GM23338 (cell line): ENCODE data around the gene CACNA2D1. TPM values are rescaled to one million over a fixed set of nuclear protein-coding genes. Genes with fewer than 3 reads are reported as not detected.

Experiments
- ATAC-seq: fragments of 200-7000 bp; cut with Tn5 transposase; 3 replicates; pipeline ENCODE4 v1.9.1; 2020
- DNase-seq: peaks from one replicate; pipeline ENCODE4 v3.0.0-alpha.2; 2015; ENCODE audit warnings: low spot score
- H2AFZ ChIP-seq: fragments of 200-600 bp; sonication (generic); 2 replicates; pipeline ENCODE4 v1.8.0; 2016; ENCODE audit warnings: antibody characterized with exemption, mild to moderate bottlenecking, moderate library complexity
- H3F3A ChIP-seq: fragments of 200-600 bp; sonication (generic); replicated peaks from 2 replicates; pipeline ENCODE4 v1.8.0; 2017; ENCODE audit warnings: antibody characterized with exemption, mixed run types, low read depth
- H3K27ac ChIP-seq: fragments of 200-600 bp; sonication (generic); 2 replicates; pipeline ENCODE4 v1.6.1; 2016; ENCODE audit warnings: low read depth
- H3K27me3 ChIP-seq: fragments of 200-600 bp; sonication (generic); 2 replicates; pipeline ENCODE4 v1.8.0; 2016; ENCODE audit warnings: mild to moderate bottlenecking, mixed run types, moderate library complexity; ENCODE audit not compliant: insufficient read depth
- H3K36me3 ChIP-seq: fragments of 200-600 bp; sonication (generic); 2 replicates; pipeline ENCODE4 v1.8.0; 2016; ENCODE audit warnings: mild to moderate bottlenecking; ENCODE audit not compliant: insufficient read depth
- H3K4me1 ChIP-seq: fragments of 200-600 bp; sonication (generic); 2 replicates; pipeline ENCODE4 v1.8.0; 2016; ENCODE audit warnings: mild to moderate bottlenecking, moderate library complexity; ENCODE audit not compliant: insufficient read depth
- H3K4me2 ChIP-seq: fragments of 200-600 bp; sonication (generic); 2 replicates; pipeline ENCODE4 v1.7.1; 2017; ENCODE audit warnings: mixed run types
- H3K4me3 ChIP-seq: fragments of 200-600 bp; sonication (generic); 2 replicates; pipeline ENCODE4 v1.6.1; 2016; ENCODE audit warnings: mixed run types
- H3K79me2 ChIP-seq: fragments of 200-600 bp; sonication (generic); replicated peaks from 2 replicates; pipeline ENCODE4 v1.8.0; 2017; ENCODE audit warnings: mild to moderate bottlenecking; ENCODE audit not compliant: insufficient read depth
- H3K9me2 ChIP-seq: fragments of 200-600 bp; sonication (generic); 2 replicates; pipeline ENCODE4 v1.8.0; 2017; ENCODE audit not compliant: insufficient read depth
- H4K20me1 ChIP-seq: fragments of 200-600 bp; sonication (generic); replicated peaks from 2 replicates; pipeline ENCODE4 v1.8.0; 2017; ENCODE audit warnings: mild to moderate bottlenecking; ENCODE audit not compliant: insufficient read depth
- H3K27ac Mint-ChIP-seq: 2 replicates; pipeline ENCODE4 v1.8.0; 2020; ENCODE audit warnings: inconsistent platforms, mild to moderate bottlenecking, moderate library complexity, mixed read lengths
- H3K27me3 Mint-ChIP-seq: 3 replicates; pipeline ENCODE4 v1.8.0; 2022; ENCODE audit warnings: low read depth, mild to moderate bottlenecking, moderate library complexity, mixed read lengths, inconsistent platforms; ENCODE audit not compliant: insufficient read depth, poor library complexity
- H3K36me3 Mint-ChIP-seq: 3 replicates; pipeline ENCODE4 v1.8.0; 2021; ENCODE audit warnings: low read depth, mild to moderate bottlenecking, inconsistent platforms, moderate library complexity, mixed read lengths
- H3K4me1 Mint-ChIP-seq: 3 replicates; pipeline ENCODE4 v1.8.0; 2020; ENCODE audit warnings: mild to moderate bottlenecking, inconsistent platforms, mixed read lengths
- H3K4me3 Mint-ChIP-seq: 3 replicates; pipeline ENCODE4 v1.8.0; 2021; ENCODE audit warnings: moderate library complexity, mild to moderate bottlenecking, inconsistent platforms, mixed read lengths
- H3K9me3 Mint-ChIP-seq: 3 replicates; pipeline ENCODE4 v1.8.0; 2020; ENCODE audit warnings: moderate library complexity, mild to moderate bottlenecking, inconsistent platforms, mixed read lengths
- CREB1 ChIP-seq: fragments of 250-450 bp; sonication (Bioruptor Pico); IDR thresholded peaks from 2 replicates; pipeline ENCODE4 v1.5.0; 2020; ENCODE audit warnings: low read depth, mild to moderate bottlenecking, moderate library complexity
- EZH2 ChIP-seq: fragments of 200-600 bp; sonication (generic); IDR thresholded peaks from one replicate; pipeline ENCODE4 v1.8.0; 2017; ENCODE audit warnings: antibody characterized with exemption, mild to moderate bottlenecking, low read depth; ENCODE audit not compliant: unreplicated experiment
- EZH2phosphoT487 ChIP-seq: fragments of 200-600 bp; sonication (generic); IDR thresholded peaks from one replicate; pipeline ENCODE4 v1.8.1; 2018; ENCODE audit warnings: antibody characterized with exemption; ENCODE audit not compliant: unreplicated experiment
- JUNB ChIP-seq: IDR thresholded peaks from one replicate; pipeline ENCODE4 v1.6.1; 2016; ENCODE audit warnings: antibody characterized with exemption; ENCODE audit not compliant: unreplicated experiment
- NANOG ChIP-seq: IDR thresholded peaks from 2 replicates; pipeline ENCODE4 v1.6.1; 2016; ENCODE audit warnings: antibody characterized with exemption, borderline replicate concordance
- POLR2AphosphoS5 ChIP-seq: IDR thresholded peaks from 2 replicates; pipeline ENCODE4 v1.6.1; 2016; ENCODE audit warnings: antibody characterized with exemption, low read depth
- STAT1 ChIP-seq: IDR thresholded peaks from one replicate; pipeline ENCODE4 v1.6.1; 2016; ENCODE audit warnings: antibody characterized with exemption; ENCODE audit not compliant: unreplicated experiment
- ZNF331 ChIP-seq: fragments of 250-450 bp; sonication (Bioruptor Pico); IDR thresholded peaks from 2 replicates; pipeline ENCODE4 v1.5.0; 2020; ENCODE audit warnings: low read depth, mild to moderate bottlenecking, moderate library complexity
- polyA plus RNA-seq: library from polyadenylated mRNA; unstranded; fragments of >200 nt; fragmentation: Nextera tagmentation; extraction: Ambion mirVana; gene quantifications from 2 replicates; pipeline ENCODE4 v1.2.1, GENCODE V29; 2016
- total RNA-seq: library from RNA; depleted of rRNA; stranded (reverse); fragments of >200 nt; shearing (Covaris generic); gene quantifications from 2 replicates; pipeline ENCODE4 v1.2.3, GENCODE V29; 2014
- TF ChIP-seq, protein P1 (sequence below): IDR thresholded peaks from one replicate; pipeline ENCODE4 v1.6.1; 2018; ENCODE audit warnings: antibody characterized with exemption; ENCODE audit not compliant: unreplicated experiment
- TF ChIP-seq, protein P2 (sequence below): IDR thresholded peaks from 2 replicates; pipeline ENCODE4 v1.6.1; 2016; ENCODE audit warnings: antibody characterized with exemption
- TF ChIP-seq, protein P3 (sequence below): fragments of 250-450 bp; sonication (Bioruptor Pico); IDR thresholded peaks from 2 replicates; pipeline ENCODE4 v1.5.0; 2020; ENCODE audit warnings: mild to moderate bottlenecking, moderate library complexity

CACNA2D1 gene
- total and polyA plus RNA-seq, 2 experiments from 2014 or later = 7.0 to 20.4 TPM

DNA sequence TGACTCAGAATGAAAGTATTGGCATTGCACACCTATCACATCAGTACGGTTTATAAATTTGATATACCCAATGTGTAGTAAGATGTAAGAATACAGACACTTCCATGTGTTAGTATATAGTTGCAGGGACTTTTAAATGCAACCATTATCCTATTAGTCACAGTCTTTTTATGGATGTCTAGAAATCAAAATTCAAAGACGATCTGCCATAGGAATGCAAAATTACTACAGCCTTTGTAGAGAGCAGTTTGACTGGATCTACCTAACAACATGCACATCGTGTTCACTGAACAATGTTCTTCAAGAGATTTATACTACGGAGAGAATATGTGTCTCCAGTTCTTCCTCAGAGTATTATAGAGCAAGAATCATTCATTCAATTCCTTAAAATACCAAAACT is 356.5 kb downstream of the CACNA2D1 start:
- no peaks in the 10 kb centered on the region for H3K36me3 ChIP-seq
- H3K4me1 Mint-ChIP-seq = no peaks in the 10 kb centered on the region; the same call in 2 of the 3 replicates
- H3K9me3 Mint-ChIP-seq = no peaks in the 10 kb centered on the region; the same call in 2 of the 3 replicates
- H3K27me3 ChIP-seq = no peaks in the 10 kb centered on the region
- H3K27me3 Mint-ChIP-seq = no peaks in the 10 kb centered on the region
- H4K20me1 ChIP-seq = no peaks in the 10 kb centered on the region
- no peaks in the 10 kb centered on the region for H3F3A ChIP-seq
- no peak overlapping the region for H3K4me2 ChIP-seq
- H2AFZ ChIP-seq = no peak overlapping the region
- no peaks in the 10 kb centered on the region for H3K9me2 ChIP-seq
- TF ChIP-seq JUNB = no peak
- TF ChIP-seq, protein P1, sequence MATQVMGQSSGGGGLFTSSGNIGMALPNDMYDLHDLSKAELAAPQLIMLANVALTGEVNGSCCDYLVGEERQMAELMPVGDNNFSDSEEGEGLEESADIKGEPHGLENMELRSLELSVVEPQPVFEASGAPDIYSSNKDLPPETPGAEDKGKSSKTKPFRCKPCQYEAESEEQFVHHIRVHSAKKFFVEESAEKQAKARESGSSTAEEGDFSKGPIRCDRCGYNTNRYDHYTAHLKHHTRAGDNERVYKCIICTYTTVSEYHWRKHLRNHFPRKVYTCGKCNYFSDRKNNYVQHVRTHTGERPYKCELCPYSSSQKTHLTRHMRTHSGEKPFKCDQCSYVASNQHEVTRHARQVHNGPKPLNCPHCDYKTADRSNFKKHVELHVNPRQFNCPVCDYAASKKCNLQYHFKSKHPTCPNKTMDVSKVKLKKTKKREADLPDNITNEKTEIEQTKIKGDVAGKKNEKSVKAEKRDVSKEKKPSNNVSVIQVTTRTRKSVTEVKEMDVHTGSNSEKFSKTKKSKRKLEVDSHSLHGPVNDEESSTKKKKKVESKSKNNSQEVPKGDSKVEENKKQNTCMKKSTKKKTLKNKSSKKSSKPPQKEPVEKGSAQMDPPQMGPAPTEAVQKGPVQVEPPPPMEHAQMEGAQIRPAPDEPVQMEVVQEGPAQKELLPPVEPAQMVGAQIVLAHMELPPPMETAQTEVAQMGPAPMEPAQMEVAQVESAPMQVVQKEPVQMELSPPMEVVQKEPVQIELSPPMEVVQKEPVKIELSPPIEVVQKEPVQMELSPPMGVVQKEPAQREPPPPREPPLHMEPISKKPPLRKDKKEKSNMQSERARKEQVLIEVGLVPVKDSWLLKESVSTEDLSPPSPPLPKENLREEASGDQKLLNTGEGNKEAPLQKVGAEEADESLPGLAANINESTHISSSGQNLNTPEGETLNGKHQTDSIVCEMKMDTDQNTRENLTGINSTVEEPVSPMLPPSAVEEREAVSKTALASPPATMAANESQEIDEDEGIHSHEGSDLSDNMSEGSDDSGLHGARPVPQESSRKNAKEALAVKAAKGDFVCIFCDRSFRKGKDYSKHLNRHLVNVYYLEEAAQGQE = no peak
- no peak for TF ChIP-seq STAT1
- TF ChIP-seq NANOG = no peak
- no peak for TF ChIP-seq ZNF331 (CRISPR knock-in tag)
- TF ChIP-seq CREB1 (CRISPR knock-in tag) = no peak
- no peak overlapping the region for H3K27ac ChIP-seq
- H3K79me2 ChIP-seq = no peaks in the 10 kb centered on the region
- no peak for DNase-seq
- no peak overlapping the region for H3K4me3 ChIP-seq
- no peak overlapping the region for H3K27ac Mint-ChIP-seq
- ATAC-seq = no peak
- H3K4me1 ChIP-seq = no peaks in the 10 kb centered on the region
- peaks cover 9% of the 10 kb centered on the region; the same call in 2 of the 3 replicates for H3K36me3 Mint-ChIP-seq
- no peak overlapping the region for H3K4me3 Mint-ChIP-seq

DNA sequence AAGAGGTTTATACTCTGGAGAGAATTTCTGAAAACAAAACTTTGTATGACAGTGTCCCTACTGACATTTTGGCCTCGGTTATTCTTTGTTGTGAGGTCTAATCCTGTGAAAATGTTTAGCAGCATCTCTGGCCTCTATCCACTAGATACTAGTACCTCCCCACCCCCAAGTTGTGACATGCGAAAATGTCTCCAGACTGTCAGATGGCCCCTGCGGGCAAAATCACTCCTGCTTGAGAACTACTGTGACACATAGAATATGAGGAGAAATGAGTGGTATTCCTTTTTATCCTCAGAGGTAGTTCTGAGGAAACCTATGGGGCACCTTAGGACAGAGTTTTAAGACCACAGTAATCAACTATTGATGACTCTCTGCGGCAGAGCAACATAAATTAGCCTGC is 358.5 kb downstream of the CACNA2D1 start:
- DNase-seq = no peak
- no peaks in the 10 kb centered on the region; the same call in 2 of the 3 replicates for H3K4me1 Mint-ChIP-seq
- Histone ChIP-seq H2AFZ (no peak overlapping the region), H3K36me3 (no peaks in the 10 kb centered on the region), H3K9me2 (no peaks in the 10 kb centered on the region), H4K20me1 (no peaks in the 10 kb centered on the region), H3K27ac (no peak overlapping the region), H3F3A (no peaks in the 10 kb centered on the region), H3K4me1 (no peaks in the 10 kb centered on the region), H3K79me2 (no peaks in the 10 kb centered on the region), H3K4me2 (no peak overlapping the region), H3K4me3 (no peak overlapping the region), H3K27me3 (no peaks in the 10 kb centered on the region)
- H3K4me3 Mint-ChIP-seq = no peak overlapping the region
- ATAC-seq = no peak
- no peaks in the 10 kb centered on the region for H3K27me3 Mint-ChIP-seq
- H3K36me3 Mint-ChIP-seq = peaks cover 13% of the 10 kb centered on the region; the same call in 2 of the 3 replicates
- H3K9me3 Mint-ChIP-seq = no peaks in the 10 kb centered on the region; the same call in 2 of the 3 replicates
- no peak overlapping the region; the same call in 1 of the 2 replicates for H3K27ac Mint-ChIP-seq
- TF ChIP-seq, protein P2, sequence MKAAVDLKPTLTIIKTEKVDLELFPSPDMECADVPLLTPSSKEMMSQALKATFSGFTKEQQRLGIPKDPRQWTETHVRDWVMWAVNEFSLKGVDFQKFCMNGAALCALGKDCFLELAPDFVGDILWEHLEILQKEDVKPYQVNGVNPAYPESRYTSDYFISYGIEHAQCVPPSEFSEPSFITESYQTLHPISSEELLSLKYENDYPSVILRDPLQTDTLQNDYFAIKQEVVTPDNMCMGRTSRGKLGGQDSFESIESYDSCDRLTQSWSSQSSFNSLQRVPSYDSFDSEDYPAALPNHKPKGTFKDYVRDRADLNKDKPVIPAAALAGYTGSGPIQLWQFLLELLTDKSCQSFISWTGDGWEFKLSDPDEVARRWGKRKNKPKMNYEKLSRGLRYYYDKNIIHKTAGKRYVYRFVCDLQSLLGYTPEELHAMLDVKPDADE = no peak
- TF ChIP-seq ZNF331 (CRISPR knock-in tag) (no peak), JUNB (no peak), EZH2 (no peak), EZH2phosphoT487 (no peak), POLR2AphosphoS5 (no peak), NANOG (no peak), STAT1 (no peak)
- TF ChIP-seq, protein P3, sequence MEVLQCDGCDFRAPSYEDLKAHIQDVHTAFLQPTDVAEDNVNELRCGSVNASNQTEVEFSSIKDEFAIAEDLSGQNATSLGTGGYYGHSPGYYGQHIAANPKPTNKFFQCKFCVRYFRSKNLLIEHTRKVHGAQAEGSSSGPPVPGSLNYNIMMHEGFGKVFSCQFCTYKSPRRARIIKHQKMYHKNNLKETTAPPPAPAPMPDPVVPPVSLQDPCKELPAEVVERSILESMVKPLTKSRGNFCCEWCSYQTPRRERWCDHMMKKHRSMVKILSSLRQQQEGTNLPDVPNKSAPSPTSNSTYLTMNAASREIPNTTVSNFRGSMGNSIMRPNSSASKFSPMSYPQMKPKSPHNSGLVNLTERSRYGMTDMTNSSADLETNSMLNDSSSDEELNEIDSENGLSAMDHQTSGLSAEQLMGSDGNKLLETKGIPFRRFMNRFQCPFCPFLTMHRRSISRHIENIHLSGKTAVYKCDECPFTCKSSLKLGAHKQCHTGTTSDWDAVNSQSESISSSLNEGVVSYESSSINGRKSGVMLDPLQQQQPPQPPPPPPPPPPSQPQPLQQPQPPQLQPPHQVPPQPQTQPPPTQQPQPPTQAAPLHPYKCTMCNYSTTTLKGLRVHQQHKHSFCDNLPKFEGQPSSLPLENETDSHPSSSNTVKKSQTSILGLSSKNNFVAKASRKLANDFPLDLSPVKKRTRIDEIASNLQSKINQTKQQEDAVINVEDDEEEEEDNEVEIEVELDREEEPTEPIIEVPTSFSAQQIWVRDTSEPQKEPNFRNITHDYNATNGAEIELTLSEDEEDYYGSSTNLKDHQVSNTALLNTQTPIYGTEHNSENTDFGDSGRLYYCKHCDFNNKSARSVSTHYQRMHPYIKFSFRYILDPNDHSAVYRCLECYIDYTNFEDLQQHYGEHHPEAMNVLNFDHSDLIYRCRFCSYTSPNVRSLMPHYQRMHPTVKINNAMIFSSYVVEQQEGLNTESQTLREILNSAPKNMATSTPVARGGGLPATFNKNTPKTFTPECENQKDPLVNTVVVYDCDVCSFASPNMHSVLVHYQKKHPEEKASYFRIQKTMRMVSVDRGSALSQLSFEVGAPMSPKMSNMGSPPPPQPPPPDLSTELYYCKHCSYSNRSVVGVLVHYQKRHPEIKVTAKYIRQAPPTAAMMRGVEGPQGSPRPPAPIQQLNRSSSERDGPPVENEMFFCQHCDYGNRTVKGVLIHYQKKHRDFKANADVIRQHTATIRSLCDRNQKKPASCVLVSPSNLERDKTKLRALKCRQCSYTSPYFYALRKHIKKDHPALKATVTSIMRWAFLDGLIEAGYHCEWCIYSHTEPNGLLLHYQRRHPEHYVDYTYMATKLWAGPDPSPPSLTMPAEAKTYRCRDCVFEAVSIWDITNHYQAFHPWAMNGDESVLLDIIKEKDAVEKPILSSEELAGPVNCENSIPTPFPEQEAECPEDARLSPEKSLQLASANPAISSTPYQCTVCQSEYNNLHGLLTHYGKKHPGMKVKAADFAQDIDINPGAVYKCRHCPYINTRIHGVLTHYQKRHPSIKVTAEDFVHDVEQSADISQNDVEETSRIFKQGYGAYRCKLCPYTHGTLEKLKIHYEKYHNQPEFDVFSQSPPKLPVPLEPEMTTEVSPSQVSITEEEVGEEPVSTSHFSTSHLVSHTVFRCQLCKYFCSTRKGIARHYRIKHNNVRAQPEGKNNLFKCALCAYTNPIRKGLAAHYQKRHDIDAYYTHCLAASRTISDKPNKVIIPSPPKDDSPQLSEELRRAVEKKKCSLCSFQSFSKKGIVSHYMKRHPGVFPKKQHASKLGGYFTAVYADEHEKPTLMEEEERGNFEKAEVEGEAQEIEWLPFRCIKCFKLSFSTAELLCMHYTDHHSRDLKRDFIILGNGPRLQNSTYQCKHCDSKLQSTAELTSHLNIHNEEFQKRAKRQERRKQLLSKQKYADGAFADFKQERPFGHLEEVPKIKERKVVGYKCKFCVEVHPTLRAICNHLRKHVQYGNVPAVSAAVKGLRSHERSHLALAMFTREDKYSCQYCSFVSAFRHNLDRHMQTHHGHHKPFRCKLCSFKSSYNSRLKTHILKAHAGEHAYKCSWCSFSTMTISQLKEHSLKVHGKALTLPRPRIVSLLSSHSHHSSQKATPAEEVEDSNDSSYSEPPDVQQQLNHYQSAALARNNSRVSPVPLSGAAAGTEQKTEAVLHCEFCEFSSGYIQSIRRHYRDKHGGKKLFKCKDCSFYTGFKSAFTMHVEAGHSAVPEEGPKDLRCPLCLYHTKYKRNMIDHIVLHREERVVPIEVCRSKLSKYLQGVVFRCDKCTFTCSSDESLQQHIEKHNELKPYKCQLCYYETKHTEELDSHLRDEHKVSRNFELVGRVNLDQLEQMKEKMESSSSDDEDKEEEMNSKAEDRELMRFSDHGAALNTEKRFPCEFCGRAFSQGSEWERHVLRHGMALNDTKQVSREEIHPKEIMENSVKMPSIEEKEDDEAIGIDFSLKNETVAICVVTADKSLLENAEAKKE (CRISPR knock-in tag) = no peak
